Upper lobe of right lung (tissue), 1 donor: ENCODE results near the gene U2AF2. TPM values are rescaled to one million over a fixed set of nuclear protein-coding genes. Genes with fewer than 3 reads are reported as not detected.

Experiments used
- ATAC-seq: fragments of 200-7000 bp; cut with Tn5 transposase; one replicate; pipeline ENCODE4 v1.9.1; 2020; ENCODE audit warnings: mild to moderate bottlenecking, moderate library complexity
- DNase-seq: peaks from one replicate; pipeline ENCODE4 v3.0.0-alpha.2; 2020
- H3K27ac ChIP-seq: fragments of 200-600 bp; one replicate; pipeline ENCODE4 v1.8.0; 2022
- H3K27me3 ChIP-seq: fragments of 200-600 bp; one replicate; pipeline ENCODE4 v1.8.0; 2022; ENCODE audit warnings: mild to moderate bottlenecking
- H3K36me3 ChIP-seq: fragments of 200-600 bp; one replicate; pipeline ENCODE4 v1.8.0; 2022
- H3K4me1 ChIP-seq: fragments of 200-600 bp; one replicate; pipeline ENCODE4 v1.8.0; 2022
- H3K4me3 ChIP-seq: fragments of 200-600 bp; one replicate; pipeline ENCODE4 v1.8.0; 2022; ENCODE audit warnings: mild to moderate bottlenecking
- H3K9me3 ChIP-seq: fragments of 200-600 bp; one replicate; pipeline ENCODE4 v1.8.0; 2022
- intact Hi-C: fragments of 100-400 bp; cut with DNase I; formaldehyde crosslinking; loops from one replicate; pipeline ENCODE4 v1.11.0; 2022
- total RNA-seq: library from RNA; stranded (reverse); fragmentation: NEBNext Ultra II Directional; extraction: Animal tissue kit (Norgen Biotek cat#: 25700); gene quantifications from one replicate; pipeline ENCODE4 v1.2.1, GENCODE V29; 2021
- TF ChIP-seq, protein P1 (sequence below): fragments of 200-600 bp; IDR thresholded peaks from one replicate; pipeline ENCODE4 v1.8.0; 2022; ENCODE audit warnings: antibody characterized with exemption
- donor health status: DM: no; HTN: yes; CAD: no; lungs with severe emphysema.

The U2AF2 gene
- total RNA-seq, 1 donor from 2014 or later = 142 TPM

- H3K27me3 ChIP-seq = no peaks in the 10 kb centered on the region
- peaks cover 13% of the 10 kb centered on the region for H3K36me3 ChIP-seq
- H3K4me1 ChIP-seq = peaks cover 47% of the 10 kb centered on the region
- no peak overlapping the region for H3K4me3 ChIP-seq
- H3K27ac ChIP-seq = no peak overlapping the region
- DNase-seq = no peak
- H3K9me3 ChIP-seq = no peaks in the 10 kb centered on the region
- ATAC-seq = no peak
- intact Hi-C loops = no loop called here
- TF ChIP-seq, protein P1, sequence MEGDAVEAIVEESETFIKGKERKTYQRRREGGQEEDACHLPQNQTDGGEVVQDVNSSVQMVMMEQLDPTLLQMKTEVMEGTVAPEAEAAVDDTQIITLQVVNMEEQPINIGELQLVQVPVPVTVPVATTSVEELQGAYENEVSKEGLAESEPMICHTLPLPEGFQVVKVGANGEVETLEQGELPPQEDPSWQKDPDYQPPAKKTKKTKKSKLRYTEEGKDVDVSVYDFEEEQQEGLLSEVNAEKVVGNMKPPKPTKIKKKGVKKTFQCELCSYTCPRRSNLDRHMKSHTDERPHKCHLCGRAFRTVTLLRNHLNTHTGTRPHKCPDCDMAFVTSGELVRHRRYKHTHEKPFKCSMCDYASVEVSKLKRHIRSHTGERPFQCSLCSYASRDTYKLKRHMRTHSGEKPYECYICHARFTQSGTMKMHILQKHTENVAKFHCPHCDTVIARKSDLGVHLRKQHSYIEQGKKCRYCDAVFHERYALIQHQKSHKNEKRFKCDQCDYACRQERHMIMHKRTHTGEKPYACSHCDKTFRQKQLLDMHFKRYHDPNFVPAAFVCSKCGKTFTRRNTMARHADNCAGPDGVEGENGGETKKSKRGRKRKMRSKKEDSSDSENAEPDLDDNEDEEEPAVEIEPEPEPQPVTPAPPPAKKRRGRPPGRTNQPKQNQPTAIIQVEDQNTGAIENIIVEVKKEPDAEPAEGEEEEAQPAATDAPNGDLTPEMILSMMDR = no peak
Observed at GRCh38 chr19:55644842-55645511, 9.9 kb upstream of the U2AF2 start.

DNA sequence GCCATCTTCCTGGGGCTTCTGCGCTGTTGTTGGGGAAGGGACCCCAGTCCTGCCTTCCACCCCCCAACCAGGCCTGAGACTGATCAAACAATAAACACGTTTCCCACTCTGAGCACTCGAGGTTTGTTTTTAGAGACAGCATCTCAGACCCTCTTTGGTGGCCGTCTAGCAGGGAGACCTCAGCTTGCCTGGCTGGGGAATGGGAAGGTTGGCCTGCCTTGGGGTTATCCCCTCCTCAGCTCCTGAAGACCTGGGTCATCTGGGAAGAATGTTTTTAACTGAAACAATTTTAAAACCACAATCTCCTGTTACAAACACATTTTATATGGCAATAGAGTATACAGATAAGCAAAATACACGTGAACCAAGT, 9.3 kb upstream of the U2AF2 start:
- intact Hi-C loops = no loop called here
- no peak overlapping the region for H3K4me3 ChIP-seq
- H3K27me3 ChIP-seq = no peaks in the 10 kb centered on the region
- H3K27ac ChIP-seq = no peak overlapping the region
- ATAC-seq (no peak), DNase-seq (no peak)
- peaks cover 13% of the 10 kb centered on the region for H3K36me3 ChIP-seq
- H3K4me1 ChIP-seq = peaks cover 42% of the 10 kb centered on the region
- TF ChIP-seq, protein P1 = no peak
- H3K9me3 ChIP-seq = no peaks in the 10 kb centered on the region

DNA sequence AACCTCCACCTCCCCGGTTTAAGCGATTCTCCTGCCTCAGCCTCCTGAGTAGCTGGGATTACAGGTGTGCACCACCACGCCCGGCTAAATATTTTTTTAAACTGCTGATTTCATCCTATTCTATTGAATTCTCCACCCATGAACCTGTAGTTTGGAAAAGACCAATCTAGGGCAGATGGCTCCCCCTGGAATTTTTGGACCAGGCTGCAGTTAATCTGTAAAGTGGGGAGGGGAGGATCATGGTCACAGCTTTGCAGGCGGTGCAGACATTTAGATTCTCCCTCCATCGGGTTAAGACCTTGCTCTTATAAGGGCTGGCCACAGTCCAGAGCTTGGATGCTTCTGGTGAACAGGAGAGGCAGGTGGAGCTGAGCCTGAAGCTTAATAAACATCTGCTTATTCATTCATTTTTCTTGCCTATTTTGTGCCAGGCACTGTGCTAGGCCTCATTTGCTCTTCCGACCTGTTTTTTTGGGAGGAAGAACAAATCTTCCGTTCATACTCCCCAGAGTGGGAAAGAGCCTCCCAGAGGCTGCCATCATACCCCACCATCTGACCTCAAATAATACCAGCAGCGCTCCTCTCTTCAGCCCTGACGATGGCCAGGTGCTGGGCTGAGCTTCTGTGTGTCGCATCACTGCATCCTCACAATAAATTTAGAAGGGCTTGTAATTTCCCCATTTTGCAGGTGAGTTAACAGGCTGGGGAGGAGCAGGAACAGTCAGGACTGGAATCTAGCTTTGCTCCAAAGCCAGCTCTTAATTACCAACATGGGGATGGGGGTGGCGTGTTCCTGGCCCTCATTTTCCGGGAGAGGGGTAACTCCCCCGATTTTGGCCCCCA, 7.7 kb upstream of the U2AF2 start:
- TF ChIP-seq, protein P1 = no peak
- peaks cover 40% of the 10 kb centered on the region for H3K4me1 ChIP-seq
- no peak for ATAC-seq

GRCh38 chr19:55647732-55648584, 6.9 kb upstream of the U2AF2 start, which contains the start of gene CCDC106:
Gene CCDC106 (plus strand): TSS chr19:55648212. CDS start chr19:55649047, 835 bp downstream.
- TF ChIP-seq, protein P1 = no peak
- DNase-seq = peak; percentile 86
- peak within 1 kb of the TSS; percentile 75 for H3K4me3 ChIP-seq
- peak within 1 kb of the TSS; percentile 64 for H3K27ac ChIP-seq
- peaks cover 13% of the 10 kb centered on the region for H3K36me3 ChIP-seq
- no peaks in the 10 kb centered on the region for H3K27me3 ChIP-seq
- intact Hi-C loops = no loop called here
- ATAC-seq = peak; percentile 66
- no peaks in the 10 kb centered on the region for H3K9me3 ChIP-seq
- peaks cover 32% of the 10 kb centered on the region for H3K4me1 ChIP-seq

More for the DNA sequence above, 7.7 kb upstream of the U2AF2 start:
- Histone ChIP-seq H3K9me3 (no peaks in the 10 kb centered on the region), H3K36me3 (peaks cover 13% of the 10 kb centered on the region), H3K4me3 (peak overlapping the region; percentile 75), H3K27ac (peak overlapping the region; percentile 64), H3K27me3 (no peaks in the 10 kb centered on the region)
- DNase-seq = no peak
- intact Hi-C loops = no loop called here

GRCh38 chr19:55648585-55649267, 6.1 kb upstream of the U2AF2 start:
- DNase-seq (no peak), ATAC-seq (no peak)
- H3K4me1 ChIP-seq = peaks cover 29% of the 10 kb centered on the region
- H3K27me3 ChIP-seq = no peaks in the 10 kb centered on the region
- peak overlapping the region; percentile 75 for H3K4me3 ChIP-seq
- H3K27ac ChIP-seq = peak overlapping the region; percentile 64
- peaks cover 13% of the 10 kb centered on the region for H3K36me3 ChIP-seq
- no peaks in the 10 kb centered on the region for H3K9me3 ChIP-seq
- intact Hi-C loops = no loop called here
- TF ChIP-seq, protein P1 = no peak
